ENCODE data around the gene NCK2. TPM values are rescaled to one million over a fixed set of nuclear protein-coding genes. Genes with fewer than 3 reads are reported as not detected.
A peak's percentile ranks its signal among the peaks of the same experiment; 100 is the strongest.

Gene NCK2
- total RNA-seq, 4 donors from 2014 or later = 46.0 to 62.6 (median 55.3) TPM

DNA sequence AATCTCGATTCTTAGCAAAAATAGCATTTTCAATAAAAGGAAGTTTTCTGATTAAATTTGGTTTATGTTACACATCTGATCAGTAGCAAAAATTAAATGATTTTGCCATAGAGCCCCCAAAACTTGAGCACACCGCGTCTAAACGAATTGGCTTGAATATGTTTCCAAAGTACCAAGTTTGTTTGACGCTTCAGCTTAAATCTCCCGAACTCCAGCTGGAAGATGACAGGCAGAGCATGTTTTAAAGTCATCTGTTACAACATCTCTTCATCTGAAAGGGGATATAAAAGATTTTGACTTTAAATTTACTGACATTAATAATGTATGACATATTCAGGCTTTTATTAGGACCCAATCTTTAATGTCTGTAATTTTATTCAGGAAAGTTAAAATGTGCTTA is 129.8 kb downstream of the NCK2 start:
- H3K4me1 ChIP-seq = peaks cover 55 to 72% of the 10 kb centered on the region in 2 donors
- H3K27me3 ChIP-seq = no peaks in the 10 kb centered on the region
- DNase-seq = no peak
- no peaks in the 10 kb centered on the region for H3K9me3 ChIP-seq
- no peak overlapping the region for H3K4me3 ChIP-seq (replicated peaks in 1 of 3)
- H3K27ac ChIP-seq = no peak overlapping the region
- 96 to 99% methylated on average over 6 of the region's 6 CpGs for WGBS, 2 donors
- TF ChIP-seq, protein P1, sequence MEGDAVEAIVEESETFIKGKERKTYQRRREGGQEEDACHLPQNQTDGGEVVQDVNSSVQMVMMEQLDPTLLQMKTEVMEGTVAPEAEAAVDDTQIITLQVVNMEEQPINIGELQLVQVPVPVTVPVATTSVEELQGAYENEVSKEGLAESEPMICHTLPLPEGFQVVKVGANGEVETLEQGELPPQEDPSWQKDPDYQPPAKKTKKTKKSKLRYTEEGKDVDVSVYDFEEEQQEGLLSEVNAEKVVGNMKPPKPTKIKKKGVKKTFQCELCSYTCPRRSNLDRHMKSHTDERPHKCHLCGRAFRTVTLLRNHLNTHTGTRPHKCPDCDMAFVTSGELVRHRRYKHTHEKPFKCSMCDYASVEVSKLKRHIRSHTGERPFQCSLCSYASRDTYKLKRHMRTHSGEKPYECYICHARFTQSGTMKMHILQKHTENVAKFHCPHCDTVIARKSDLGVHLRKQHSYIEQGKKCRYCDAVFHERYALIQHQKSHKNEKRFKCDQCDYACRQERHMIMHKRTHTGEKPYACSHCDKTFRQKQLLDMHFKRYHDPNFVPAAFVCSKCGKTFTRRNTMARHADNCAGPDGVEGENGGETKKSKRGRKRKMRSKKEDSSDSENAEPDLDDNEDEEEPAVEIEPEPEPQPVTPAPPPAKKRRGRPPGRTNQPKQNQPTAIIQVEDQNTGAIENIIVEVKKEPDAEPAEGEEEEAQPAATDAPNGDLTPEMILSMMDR (IDR thresholded peaks at IDR 0.05) = no peak
- TF ChIP-seq POLR2A (IDR thresholded peaks at IDR 0.05) = no peak
- H3K36me3 ChIP-seq = no peaks in the 10 kb centered on the region
- intact Hi-C loops (cut with DNase I) = no loop called here

DNA sequence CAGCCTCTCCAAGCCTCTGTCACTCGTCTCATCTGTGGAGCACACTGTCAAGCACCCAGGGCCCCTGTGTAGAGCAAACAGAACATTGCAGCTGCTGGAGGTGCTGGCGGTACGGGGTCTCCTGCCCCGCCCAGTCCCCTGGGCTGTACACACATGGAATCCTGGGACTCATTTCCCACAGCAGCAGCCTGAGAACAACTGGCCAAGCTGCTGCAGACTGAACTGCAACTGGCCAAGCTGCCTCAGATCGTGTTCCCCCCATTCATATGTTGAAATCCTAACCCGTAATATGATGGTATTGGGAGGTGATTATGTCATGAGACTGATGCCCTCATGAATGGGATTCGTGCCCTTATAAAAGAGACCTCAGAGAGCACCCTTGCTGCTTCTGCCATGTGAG is 130.5 kb downstream of the NCK2 start:
- intact Hi-C loops (cut with DNase I) = no loop called here
- 78 to 87% methylated on average over 4 to 6 of the region's 7 CpGs for WGBS, 2 donors
- no peaks in the 10 kb centered on the region for H3K9me3 ChIP-seq
- no peaks in the 10 kb centered on the region for H3K36me3 ChIP-seq
- H3K4me3 ChIP-seq (replicated peaks in 1 of 3) = no peak overlapping the region
- DNase-seq = no peak
- H3K27me3 ChIP-seq = no peaks in the 10 kb centered on the region
- no peak overlapping the region for H3K27ac ChIP-seq
- peaks cover 60 to 77% of the 10 kb centered on the region in 2 donors for H3K4me1 ChIP-seq
- no peak for TF ChIP-seq POLR2A (IDR thresholded peaks at IDR 0.05)
- TF ChIP-seq, protein P1 (IDR thresholded peaks at IDR 0.05) = no peak

DNA sequence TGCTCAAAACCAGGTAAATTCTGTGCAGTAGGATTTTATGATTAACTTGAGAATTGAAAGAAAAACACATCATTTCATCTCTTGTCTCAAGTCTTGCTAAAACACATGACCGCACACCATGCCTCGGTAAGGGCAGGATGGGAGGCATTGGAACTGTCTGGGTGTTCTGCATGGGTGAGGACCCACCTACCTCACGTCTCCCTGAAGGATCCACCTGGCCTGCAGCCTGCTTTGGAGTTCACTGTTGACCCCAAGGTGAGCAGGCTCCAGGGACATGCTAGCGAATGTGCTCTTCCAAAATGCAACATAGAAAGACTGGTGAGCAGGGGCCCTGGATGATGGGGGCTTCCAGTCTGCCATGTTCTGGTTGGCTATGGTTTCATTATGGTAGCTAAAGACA is 131.5 kb downstream of the NCK2 start:
- intact Hi-C loops (cut with DNase I) = no loop called here
- no peak overlapping the region for H3K27ac ChIP-seq

DNA sequence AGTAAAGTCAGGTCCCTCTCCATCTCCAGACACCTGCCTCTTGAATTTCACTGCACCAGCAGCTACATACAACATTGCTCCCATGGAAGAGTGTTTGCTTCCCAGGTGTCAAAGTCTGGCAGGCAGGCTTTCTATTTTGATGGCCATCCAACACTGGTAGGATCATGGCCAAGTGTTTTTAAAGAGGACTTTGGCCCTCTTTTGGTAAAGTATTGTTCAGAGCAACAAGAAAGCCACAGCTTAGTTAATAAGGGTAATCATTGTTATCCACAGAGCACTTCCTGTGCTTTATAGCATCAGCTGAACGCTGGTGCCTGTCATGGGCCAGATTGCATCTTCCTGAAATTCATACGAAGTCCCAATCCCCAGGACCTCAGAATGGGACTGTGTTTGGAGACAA is 133.2 kb downstream of the NCK2 start:
- intact Hi-C loops (cut with DNase I) = no loop called here
- H3K4me3 ChIP-seq (replicated peaks in 1 of 3) = no peak overlapping the region
- TF ChIP-seq, protein P1 (IDR thresholded peaks at IDR 0.05) = no peak
- no peak for TF ChIP-seq POLR2A (IDR thresholded peaks at IDR 0.05)
- 69 to 82% methylated on average over 2 of the region's 2 CpGs for WGBS, 2 donors
- peak overlapping the region; percentile 53 to 69 (median 58) for H3K27ac ChIP-seq
- DNase-seq = no peak
- peaks cover 67 to 85% of the 10 kb centered on the region in 2 donors for H3K4me1 ChIP-seq
- no peaks in the 10 kb centered on the region for H3K27me3 ChIP-seq
- no peaks in the 10 kb centered on the region for H3K9me3 ChIP-seq
- peaks cover 0 to 7% of the 10 kb centered on the region in 2 donors for H3K36me3 ChIP-seq

More for the DNA sequence above, 131.5 kb downstream of the NCK2 start:
- Histone ChIP-seq H3K36me3 (no peaks in the 10 kb centered on the region), H3K4me1 (peaks cover 61 to 82% of the 10 kb centered on the region in 2 donors), H3K9me3 (no peaks in the 10 kb centered on the region), H3K27me3 (no peaks in the 10 kb centered on the region), H3K4me3 (replicated peaks in 1 of 3) (no peak overlapping the region)
- 40 to 48% methylated on average over 4 of the region's 4 CpGs for WGBS, 2 donors
- TF ChIP-seq, protein P1 (IDR thresholded peaks at IDR 0.05) = no peak
- no peak for TF ChIP-seq POLR2A (IDR thresholded peaks at IDR 0.05)
- DNase-seq = peak; percentile 62 to 63

DNA sequence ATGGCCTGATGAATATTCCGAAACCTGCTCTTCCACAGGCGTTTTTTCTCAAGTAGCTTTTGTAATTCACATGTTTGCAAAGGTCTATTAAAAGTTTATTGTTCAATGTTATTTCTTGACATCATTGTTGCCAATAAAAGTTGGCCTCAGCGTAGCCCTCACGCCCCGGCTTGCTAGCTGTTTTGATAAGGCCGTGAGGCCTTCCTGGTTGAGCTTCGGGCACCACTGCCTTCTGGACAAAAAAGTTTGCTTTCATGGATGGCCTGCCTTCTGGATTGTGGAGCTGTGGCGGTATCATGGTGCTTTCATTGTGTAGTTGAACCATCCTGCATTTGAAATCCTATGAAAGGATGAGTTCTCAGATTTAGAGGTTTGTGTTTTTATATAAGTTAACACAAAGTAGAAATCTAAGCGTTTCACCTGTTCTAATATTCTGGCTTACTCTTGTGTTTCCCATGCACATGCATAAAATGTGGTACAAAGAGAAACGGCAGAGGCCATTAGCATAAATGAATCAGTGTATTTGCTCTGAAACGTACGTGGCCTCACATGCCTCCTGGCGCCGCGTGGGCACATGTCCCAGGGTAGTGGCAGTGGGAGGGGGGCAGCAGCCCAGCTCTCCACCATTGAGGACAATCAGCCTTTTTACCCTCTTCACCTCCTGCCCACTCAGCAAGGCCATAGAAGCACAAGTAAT is 134.5 kb downstream of the NCK2 start:
- intact Hi-C loops (cut with DNase I) = no loop called here
- Histone ChIP-seq H3K27ac (peak overlapping the region; percentile 49 to 69 (median 64)), H3K4me3 (replicated peaks in 1 of 3) (no peak overlapping the region), H3K27me3 (no peaks in the 10 kb centered on the region), H3K4me1 (peaks cover 65 to 84% of the 10 kb centered on the region in 2 donors), H3K9me3 (no peaks in the 10 kb centered on the region), H3K36me3 (peaks cover 0 to 7% of the 10 kb centered on the region in 2 donors)
- 48 to 55% methylated on average over 15 of the region's 15 CpGs for WGBS, 2 donors
- TF ChIP-seq POLR2A (IDR thresholded peaks at IDR 0.05) = no peak
- TF ChIP-seq, protein P1 (IDR thresholded peaks at IDR 0.05) = no peak
- peak; percentile 83 to 87 for DNase-seq

Measured in thyroid gland (tissue), 4 donors.